GM12801 (cell line): ENCODE data around the gene RNPEPL1.

Experiments
- TF ChIP-seq, protein P1 (sequence below): IDR thresholded peaks from one replicate; pipeline ENCODE4 v1.5.1; 2011; ENCODE audit warnings: control low read depth; ENCODE audit not compliant: insufficient read length; ENCODE audit errors: extremely low read depth

Gene RNPEPL1

DNA sequence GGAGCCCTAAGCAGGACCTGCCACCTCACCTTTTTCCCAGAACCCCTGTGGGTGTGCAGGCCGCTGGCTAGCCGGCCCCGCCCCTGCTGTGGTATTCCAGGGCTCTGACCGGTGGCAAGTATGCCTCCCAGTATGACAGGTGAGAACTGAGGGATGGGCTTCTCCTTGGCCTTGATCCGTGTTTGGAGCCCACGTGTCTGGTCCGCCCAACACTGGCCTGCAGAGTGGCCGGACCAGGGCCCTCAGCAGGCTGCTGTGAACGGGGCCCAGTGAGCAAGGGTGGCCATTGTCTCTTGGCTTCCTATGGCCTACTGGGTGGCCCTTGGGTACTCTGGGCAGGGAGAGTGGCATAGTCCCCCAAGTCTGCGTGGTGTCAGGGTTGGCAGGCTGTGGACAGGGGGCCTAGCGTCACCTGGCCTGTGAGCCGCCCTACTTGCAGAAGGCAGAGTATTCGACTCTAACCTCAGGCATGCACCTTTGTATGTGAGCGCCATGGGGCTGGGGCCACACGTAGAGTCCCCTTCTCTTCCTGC, 1.8 kb downstream of the RNPEPL1 start:
- TF ChIP-seq, protein P1, sequence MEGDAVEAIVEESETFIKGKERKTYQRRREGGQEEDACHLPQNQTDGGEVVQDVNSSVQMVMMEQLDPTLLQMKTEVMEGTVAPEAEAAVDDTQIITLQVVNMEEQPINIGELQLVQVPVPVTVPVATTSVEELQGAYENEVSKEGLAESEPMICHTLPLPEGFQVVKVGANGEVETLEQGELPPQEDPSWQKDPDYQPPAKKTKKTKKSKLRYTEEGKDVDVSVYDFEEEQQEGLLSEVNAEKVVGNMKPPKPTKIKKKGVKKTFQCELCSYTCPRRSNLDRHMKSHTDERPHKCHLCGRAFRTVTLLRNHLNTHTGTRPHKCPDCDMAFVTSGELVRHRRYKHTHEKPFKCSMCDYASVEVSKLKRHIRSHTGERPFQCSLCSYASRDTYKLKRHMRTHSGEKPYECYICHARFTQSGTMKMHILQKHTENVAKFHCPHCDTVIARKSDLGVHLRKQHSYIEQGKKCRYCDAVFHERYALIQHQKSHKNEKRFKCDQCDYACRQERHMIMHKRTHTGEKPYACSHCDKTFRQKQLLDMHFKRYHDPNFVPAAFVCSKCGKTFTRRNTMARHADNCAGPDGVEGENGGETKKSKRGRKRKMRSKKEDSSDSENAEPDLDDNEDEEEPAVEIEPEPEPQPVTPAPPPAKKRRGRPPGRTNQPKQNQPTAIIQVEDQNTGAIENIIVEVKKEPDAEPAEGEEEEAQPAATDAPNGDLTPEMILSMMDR = no peak

DNA sequence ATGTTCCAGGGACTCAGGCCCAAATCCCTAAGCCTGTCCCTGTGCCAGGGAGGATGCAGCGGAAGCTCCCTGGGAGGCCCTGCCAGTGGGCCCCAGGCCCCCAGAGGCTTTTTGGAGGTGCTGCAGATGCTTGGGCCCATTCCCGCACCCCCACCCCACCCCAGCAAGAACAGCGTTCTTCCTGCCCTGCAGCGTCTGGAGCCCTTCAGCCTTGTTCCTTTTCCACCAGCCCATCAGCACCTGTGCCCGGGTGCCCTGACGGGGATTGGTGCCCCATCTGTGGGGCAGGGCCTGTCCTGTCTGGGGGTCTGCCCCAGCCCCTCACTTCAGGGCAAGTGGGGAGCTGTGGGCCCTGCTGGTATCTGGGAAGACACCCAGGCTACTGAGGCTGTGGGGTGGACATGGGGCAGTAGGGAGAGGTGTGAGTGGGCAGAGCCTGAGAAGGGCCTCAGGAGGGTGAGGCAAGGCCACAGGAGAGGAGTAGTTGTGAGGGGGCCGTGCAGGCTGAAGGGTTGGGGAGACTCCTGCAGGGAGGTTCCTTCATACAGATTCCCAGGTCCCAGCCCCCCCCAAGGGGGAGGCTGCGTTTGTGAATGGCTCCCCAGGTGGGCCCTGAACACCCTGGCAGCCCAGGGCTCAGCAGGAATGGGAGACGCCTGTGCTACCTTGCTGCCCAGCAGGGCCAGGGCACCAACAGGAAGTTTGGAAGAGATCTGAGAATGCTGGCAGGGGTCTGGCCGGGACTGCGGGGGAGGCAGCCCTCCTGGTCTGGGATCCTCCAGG, 2.4 kb downstream of the RNPEPL1 start:
- TF ChIP-seq, protein P1 = no peak

DNA sequence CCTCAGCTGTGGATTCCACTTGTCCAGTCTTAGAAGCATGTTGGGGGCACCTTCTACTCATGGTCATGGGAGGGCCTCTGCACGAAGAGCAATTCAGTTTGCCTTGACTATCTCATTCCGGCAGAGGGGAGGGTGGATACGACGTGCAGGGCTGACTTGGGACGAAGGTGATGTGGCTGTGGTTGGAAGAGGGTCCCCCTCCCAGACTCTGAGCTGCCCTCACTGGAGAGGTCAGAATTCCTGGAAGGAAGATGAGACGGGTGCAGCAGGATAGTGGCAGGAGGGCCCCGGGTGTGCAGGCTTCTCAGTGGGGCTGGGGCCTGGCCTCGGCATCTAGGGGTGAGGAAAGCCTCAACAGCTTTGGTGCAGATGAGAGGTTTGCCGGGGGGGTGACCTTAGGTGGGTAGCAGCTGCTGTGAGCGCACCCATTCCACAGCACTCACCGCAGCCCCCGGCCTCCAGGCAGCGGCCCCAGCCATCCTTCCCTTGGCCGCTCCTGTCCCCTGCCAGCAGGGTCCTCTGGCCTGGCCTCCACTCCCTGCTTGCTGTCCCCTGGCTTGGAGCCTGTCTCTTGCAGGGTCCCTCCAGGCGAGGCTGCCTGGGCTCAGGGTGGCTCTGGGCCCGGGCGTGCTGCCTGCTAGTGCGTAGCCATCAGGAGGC, 3.2 kb downstream of the RNPEPL1 start:
- TF ChIP-seq, protein P1 = no peak

DNA sequence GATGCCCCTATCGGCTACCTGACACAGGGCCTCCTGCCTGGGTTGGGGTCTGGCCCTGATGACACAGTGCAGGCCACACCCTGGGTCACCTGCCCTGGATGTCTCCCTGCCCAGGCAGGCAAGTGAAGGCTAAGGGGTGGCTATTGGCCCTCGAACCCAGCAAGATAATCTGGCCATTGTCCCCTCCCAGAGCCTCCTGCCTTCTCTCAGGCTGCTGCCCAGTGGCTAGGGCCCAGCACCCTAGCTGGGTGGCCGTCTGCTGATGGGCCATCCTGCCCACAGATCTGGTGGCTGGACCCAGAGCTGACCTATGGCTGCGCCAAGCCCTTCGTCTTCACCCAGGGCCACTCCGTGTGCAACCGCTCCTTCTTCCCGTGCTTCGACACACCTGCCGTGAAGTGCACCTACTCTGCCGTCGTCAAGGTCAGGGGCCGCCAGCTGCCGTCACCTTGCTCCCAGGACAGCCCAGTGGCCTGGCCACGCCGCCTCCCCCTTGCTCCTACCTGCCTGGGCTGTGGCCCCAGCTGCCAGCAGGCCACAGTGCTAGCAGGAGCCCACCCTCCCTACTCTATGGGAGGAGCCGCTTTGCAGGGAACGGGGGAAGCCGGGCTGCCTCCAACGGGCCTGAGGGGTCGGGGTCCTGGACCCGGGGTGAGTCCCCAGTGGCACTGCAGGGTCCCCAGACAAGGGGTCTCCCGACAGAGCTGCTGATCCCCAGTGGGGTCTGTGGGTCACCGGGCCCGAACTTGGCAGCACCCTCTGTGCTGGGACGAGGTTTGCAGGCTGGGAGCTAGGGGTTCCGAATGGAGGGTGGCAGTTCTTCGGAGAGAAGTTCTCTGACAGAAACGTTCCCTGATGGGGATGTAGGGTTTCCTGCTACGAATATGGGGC, 4.1 kb downstream of the RNPEPL1 start:
- TF ChIP-seq, protein P1 = no peak

DNA sequence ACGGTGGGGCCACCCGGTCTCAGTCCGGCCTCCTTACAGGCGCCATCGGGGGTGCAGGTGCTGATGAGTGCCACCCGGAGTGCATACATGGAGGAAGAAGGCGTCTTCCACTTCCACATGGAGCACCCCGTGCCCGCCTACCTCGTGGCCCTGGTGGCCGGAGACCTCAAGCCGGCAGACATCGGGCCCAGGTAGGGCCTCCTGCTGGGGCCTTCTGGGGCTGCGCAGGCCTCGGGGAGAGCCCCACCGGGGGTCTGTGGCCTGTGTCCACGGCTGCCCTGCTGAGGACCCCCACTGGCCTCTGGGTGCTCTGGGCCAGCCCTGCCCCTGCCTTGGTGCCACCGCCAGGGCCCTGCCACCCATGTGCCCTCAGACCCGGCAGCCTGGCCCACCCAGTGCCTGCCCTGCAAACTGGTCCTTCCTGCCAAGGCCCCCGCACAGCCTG, 4.8 kb downstream of the RNPEPL1 start:
- TF ChIP-seq, protein P1 = no peak

DNA sequence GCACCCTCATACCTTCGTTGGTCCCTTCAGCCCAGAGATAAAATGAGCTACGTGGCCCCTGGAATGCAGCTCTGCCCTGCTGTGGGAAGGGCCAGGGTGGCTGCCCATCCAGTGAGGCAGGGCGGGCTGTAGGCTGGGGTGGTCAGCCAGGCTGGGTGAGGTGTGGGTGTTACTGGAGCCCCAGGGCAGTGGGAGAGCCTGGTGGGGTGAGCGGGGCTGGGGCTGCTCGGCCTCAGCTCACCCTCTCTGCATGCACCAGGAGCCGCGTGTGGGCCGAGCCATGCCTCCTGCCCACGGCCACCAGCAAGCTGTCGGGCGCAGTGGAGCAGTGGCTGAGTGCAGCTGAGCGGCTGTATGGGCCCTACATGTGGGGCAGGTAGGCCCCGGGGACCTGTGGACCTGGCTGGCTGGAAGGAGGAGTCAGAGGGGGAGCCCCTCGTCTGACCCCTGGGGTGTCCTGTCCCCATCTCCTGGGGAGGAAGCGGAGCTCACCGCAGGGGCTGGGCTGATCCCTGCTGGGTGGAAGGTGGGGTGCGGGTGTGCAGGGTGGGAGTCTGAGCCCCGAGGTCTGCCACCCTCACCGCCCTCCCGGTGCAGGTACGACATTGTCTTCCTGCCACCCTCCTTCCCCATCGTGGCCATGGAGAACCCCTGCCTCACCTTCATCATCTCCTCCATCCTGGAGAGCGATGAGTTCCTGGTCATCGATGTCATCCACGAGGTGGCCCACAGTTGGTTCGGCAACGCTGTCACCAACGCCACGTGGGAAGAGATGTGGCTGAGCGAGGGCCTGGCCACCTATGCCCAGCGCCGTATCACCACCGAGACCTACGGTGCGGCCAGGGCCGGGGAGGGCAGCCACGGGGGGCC, 5.5 kb downstream of the RNPEPL1 start:
- TF ChIP-seq, protein P1 = no peak
